Left colon (tissue), 2 donors: Measurements from ENCODE around the gene ITGAE. TPM values are rescaled to one million over a fixed set of nuclear protein-coding genes. Genes with fewer than 3 reads are reported as not detected.
A peak's percentile ranks its signal among the peaks of the same experiment; 100 is the strongest.
"Not testable (repeated sequence)": the region's sequence is repeated elsewhere in the genome, so short reads cannot be mapped to it uniquely, and the experiment has no call there.

Experiments
- ATAC-seq: fragments of 200-7000 bp; cut with Tn5 transposase; one replicate; pipeline ENCODE4 v1.9.1; 2020; ENCODE audit warnings: mild to moderate bottlenecking, moderate library complexity
- DNase-seq, 2 donors: peaks; one replicate each; pipeline ENCODE4 v3.0.0-alpha.2; 2020
- intact Hi-C, 2 donors: fragments of 100-400 bp; cut with DNase I in 1 of 2; cut with micrococcal nuclease in 1 of 2; formaldehyde crosslinking; loops; one replicate each; pipeline versions ENCODE4 v1.11.2 to v1.14.0; 2022; cut with DNase I, micrococcal nuclease
- total RNA-seq, 2 donors: library from RNA; stranded (reverse); fragmentation: NEBNext Ultra II Directional; extraction: Animal tissue kit (Norgen Biotek cat#: 25700); gene quantifications; one replicate each; pipeline ENCODE4 v1.2.1, GENCODE V29; 2021
- donor health status: DM: no; HTN: no; CAD: no.
- donor health status: DM: yes; HTN: yes; CAD: no.

The ITGAE gene
- total RNA-seq, 2 donors from 2014 or later, result 15.6 to 16.2 TPM

DNA sequence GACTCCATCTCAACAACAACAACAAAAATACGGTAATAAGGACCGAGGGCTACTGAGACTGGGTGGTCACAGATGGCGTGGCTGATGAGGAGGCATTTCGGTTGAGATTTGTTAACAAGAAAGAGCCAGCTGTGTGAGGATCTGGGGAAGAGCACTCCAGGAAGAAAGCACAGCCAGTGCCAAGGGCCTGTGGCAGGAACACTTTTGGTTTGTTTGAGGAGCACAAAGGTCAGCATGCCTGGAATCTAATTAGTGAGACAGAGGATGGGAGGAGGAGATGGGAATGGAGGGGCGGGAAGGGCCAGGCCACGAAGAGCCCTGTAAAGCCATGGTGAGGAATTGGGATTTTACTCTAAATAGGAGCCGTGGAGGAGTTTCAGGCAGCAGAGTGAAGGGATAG, 52.4 kb downstream of the ITGAE start:
- intact Hi-C loops, result no loop called here
- no peak for ATAC-seq
- no peak for DNase-seq

DNA sequence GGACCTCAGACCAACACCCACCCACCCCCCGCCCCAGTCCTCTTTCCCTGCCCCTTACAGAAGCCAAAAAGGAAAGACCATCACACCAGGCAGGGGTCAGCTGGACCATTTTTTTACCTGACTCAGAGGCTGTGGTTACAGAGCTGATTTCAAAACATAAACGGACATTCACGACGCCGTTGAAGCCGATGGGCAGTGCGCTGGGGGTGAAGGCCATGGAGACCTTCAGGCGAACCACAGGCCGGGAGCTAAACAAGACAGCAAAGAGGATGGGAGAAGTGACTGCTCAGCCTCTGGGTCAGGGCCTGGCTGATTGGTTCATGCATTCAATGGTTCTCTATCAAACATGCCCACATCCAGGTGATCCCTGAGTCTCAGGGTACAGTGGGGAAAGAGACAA, 53.2 kb downstream of the ITGAE start:
- intact Hi-C loops, result no loop called here
- ATAC-seq (no peak), DNase-seq (no peak)

DNA sequence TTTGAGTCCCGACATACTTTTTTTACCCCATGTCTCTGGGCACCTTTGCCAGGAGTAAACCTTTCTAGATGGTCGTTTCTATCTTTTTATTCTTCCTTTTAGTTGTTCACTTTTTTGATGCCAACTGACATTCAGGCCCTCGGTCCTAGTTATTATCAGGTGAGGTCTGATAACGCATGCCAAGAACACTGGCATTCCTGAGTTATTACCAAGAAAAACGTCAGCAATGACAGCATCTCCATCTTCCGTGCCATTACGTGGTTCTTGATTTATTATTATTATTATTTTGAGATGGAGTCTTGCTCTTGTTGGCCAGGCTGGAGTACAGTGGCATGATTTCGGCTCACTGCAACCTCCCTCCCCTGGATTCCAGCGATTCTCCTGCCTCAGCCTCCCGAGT, 55.9 kb downstream of the ITGAE start:
- no peak for ATAC-seq
- intact Hi-C loops, result no loop called here
- DNase-seq, result no peak

DNA sequence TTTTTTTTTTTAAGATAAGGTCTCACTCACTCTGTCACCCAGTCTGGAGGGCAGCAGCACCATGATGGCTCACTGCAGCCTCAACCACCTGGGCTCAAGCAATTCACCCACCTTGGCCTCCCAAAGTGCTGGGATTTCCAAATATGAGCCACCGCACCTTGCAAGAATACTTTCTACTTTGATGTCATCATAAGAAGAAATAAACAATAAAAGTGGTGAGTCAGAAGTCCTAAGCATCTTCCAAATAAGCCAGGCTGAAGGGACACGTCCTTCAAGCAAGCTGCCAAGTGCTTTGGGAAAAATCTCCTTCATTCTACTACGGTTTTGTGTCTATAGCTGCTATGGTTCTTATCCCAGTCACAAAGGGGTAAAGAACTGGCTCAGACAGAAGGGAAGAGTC, 57.0 kb downstream of the ITGAE start:
- no peak for DNase-seq
- ATAC-seq, result no peak
- intact Hi-C loops, result no loop called here

DNA sequence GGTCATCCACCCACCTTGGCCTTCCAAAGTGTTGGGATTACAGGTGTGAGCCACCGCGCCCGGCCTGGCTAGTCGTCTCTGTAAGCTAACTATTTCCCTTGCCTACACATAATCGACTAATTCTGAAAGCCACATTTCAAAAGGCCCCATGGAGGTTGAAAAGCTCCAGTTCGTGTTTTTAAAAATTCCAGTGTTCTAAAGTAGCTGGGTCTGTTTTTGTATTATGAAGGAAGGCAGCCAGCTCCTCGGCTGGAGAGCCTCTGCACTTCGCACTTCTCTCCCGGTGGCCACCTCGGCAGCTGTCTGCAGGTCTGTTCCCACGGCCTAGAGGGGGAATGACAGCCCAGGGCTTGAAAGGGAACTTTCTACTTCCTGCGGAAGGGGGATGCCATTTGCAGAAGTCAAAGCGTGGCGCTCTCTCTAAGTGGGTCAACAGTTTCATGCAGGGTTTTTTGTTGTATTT, 60.3 kb downstream of the ITGAE start:
- DNase-seq (no peak), ATAC-seq (no peak)
- intact Hi-C loops, result no loop called here

DNA sequence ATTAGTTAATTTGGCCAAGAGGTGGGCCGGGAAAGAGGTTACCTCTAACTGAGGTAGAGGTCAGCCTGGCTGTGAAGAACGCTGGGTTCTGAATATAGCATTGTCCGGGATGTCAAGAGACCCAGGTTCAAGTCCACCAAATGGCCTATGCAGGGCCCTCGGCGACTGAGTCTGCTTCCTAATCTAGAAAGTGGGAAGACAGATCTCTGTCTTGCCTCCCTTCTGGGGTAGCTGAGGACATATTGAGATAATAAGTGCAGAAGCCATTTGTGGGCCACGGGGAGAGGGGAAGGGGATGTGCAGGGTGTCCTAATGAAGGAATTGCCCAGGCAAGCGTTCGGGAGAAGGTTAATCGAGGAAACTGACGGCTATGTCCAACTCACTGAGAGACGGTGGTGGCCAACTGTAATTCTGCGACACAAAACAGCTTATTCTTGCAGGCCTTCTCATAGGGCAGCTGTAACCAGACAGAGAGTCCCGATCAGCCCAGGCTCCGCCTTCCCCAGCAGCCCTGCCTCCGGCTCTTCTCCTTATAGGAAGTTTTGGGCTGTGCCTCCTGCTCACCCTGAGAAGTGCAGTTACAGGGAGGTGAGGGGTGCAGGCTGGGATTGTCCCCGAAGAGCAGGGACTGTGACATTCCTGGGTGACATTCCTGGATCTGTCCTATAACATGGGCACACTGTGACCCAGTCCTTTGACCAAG, 61.4 kb downstream of the ITGAE start:
- intact Hi-C loops, result no loop called here
- DNase-seq, result no peak
- no peak for ATAC-seq

DNA sequence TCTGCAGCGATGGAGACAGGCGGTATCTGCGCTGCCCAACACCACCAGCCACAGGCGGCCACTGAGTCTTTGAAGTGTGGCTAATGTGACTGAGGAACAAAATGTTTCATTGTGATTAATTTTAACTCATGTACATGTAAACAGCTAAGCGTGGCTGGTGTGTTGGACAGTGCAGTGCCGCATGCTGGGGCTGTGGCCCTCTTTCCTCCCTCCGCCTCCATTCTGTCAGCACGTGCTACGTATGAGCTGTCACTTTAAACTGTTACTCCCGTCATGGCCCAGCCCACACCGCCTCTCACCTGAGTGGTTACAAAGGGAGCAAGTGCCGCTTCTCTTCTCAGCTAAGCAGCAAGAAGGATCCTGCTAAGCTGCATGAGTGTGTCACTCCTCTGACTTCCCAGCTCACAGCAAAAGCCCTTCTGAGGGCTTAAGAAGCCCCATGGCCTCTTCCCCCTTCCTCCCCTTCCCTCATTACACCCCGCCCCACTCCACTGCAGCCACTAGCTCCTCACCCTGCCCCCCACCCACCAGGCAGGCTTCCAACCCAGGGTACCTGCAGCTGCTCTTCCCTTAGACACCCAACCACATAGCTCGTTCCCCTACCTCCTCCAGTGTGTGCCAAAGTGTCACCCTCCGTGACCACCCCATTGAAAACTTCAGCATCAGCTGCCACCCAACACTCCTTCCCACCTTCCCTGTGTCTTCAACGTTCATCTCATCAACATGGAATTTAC, 62.3 kb downstream of the ITGAE start:
- intact Hi-C loops, result no loop called here
- DNase-seq (peak; percentile 60 to 67), ATAC-seq (peak; percentile 91)

DNA sequence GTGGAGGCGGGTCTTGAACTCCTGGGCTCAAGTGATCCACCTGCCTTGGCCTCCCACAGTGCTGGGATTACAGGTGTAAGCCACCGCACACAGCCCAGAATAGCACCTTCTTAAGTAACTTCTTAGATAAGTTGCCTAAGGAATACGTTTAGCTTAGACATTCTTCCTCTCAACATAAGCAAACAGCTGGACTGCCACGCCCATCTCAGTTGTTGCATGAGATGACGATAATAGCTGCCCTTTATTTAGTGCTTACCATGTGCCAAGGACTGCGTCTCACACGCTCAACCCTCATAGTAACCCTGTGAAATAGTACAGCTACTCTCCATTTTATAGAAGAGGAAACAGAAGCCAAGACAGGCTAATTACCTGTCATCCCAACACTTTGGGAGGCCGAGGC, 65.5 kb downstream of the ITGAE start:
- DNase-seq (no peak), ATAC-seq (no peak)
- intact Hi-C loops, result no loop called here

DNA sequence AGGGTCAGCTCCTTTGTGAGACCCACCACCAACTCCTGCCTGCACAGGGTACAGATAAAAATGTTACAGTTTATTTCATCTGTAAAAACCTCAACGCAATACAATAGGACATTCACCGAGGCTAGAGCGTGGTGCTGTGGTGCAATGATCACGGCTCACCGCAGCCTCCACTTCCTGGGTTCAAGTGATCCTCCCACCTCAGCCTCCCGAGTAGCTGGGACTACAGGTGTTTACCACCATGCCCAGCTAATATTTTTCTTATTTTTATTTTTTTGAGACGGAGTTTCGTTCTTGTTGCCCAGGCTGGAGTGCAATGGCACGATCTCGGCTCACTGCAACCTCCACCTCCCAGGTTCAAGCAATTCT, 66.1 kb downstream of the ITGAE start:
- intact Hi-C loops, ATAC-seq, DNase-seq: not testable (repeated sequence)

DNA sequence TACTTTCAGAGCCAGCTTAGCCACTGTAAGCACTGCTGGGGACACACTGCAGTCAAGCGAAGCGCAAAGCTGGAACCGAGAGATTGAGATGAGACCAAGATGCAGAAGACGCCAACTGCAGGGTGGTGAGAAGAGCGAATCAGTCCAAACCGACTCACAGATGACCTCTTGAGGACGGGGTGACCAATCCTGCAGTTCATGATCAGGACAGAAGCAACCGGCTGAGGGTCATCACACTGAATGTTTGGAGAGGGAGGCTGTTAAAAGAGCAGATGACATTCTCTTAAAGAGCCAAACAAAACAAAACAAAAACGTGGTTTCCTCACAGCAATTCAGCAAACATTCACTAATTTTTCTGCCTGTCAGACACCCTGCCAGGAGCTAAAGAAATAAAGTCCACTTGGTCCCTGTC, 68.8 kb downstream of the ITGAE start:
- DNase-seq (peak in 1 of 2 donors; percentile 33), ATAC-seq (no peak)
- intact Hi-C loops, result no loop called here

DNA sequence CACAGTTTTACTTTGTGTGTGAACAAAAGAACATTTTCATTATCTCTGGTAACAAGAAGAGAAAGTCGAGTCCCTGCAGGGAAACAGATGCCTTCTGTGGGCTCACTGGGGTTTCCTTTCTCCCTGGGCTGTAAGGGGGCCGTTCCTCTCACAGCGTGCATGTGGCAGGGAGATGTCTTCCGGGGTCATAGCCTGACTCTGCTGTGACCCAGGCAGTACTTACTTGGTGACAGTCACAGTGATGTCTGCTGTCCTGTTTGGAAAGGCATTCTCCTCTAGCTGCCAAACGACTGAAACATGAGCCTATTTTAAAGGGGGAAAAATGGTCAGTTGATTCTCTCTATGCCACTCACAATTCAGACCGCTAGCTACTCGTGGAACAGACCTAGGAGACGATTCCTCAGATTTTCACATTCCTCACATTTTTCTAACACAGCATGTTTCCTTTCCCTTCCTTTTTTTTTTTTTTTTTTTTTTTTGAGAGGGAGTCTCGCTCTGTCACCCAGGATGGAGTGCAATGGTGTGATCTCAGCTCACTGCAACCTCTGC, 70.0 kb downstream of the ITGAE start:
- ATAC-seq, result no peak
- DNase-seq, result no peak
- intact Hi-C loops, result no loop called here

DNA sequence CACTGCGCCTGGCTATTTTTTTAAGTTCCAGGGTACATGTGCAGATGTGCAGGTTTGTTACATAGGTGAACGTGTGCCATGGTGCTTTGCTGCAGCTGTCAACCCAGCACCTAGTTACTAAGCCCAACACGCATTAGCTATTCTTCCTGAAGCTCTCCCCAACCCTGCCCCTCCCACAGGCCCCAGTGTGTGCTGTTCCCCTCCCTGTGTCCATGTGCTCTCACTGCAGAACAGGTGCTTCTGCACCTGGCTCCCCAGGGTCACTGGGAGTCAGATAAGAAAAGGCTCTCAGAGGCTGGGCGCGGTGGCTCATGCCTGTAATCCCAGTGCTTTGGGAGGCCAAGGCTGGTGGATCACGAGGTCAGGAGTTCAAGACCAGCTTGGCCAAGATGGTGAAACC, 71.1 kb downstream of the ITGAE start:
- DNase-seq, result no peak
- ATAC-seq, result peak; percentile 57
- intact Hi-C loops, result no loop called here

DNA sequence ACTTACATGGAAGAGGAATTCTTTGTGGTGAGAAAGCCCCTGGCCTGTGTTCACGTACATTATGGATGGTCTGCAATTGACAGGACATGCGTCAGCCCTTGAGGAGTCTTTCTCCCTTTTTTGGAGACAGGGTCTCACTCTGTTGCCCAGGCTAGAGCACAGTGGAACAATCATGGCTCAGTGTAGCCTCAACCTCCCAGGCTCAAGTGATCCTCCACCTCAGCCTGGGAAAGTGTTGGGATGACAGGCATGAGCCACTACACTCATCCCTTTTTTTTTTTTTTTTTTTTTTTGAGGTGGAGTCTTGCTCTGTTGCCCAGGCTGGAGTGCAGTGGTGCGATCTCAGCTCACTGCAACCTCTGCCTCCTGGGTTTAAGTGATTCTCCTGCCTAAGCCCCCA, 72.9 kb downstream of the ITGAE start:
- ATAC-seq, DNase-seq, intact Hi-C loops: not testable (repeated sequence)

DNA sequence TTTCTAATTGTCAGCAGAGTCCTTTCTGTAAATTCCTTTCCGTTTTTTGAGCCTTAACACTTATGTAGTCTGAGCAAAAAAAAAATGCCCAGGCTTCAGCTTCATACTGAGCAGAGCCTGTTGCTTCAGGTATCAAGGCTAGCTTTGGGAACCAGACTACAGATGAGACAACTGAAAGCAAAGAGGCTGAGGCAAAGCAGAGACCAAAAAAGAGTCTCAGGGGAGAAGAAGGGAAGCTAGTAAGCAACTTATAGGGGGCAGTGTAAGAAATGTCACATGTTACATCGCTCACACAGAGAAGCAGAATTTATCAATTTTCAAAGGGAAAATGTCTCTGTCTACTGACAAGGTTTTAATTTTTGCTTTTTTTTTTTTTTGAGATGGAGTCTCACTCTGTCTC, 73.9 kb downstream of the ITGAE start:
- ATAC-seq (no peak), DNase-seq (no peak)
- intact Hi-C loops, result no loop called here

DNA sequence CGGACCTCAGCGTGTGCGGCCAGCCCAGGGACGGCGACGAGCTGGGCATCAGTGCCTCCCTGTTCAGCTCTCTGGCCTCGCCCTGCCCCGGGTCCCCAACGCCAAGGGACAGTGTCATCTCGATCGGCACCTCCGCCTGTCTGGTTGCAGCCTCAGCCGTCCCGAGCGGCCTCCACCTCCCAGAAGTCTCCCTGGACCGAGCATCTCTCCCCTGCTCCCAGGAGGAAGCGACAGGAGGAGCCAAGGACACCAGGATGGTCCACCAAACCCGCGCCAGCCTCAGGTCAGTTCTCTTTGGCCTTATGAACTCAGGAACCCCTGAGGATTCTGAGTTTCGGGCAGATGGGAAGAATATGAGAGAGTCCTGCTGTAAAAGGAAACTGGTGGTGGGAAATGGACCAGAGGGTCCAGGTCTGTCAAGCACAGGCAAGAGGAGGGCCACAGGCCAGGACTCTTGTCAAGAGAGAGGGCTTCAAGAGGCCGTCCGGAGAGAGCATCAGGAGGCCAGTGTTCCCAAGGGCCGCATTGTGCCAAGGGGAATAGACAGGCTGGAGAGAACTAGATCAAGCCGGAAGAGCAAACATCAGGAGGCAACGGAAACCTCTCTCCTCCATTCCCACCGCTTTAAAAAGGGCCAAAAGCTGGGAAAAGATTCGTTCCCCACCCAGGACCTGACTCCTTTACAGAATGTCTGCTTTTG, 76.5 kb downstream of the ITGAE start:
- no peak for DNase-seq

DNA sequence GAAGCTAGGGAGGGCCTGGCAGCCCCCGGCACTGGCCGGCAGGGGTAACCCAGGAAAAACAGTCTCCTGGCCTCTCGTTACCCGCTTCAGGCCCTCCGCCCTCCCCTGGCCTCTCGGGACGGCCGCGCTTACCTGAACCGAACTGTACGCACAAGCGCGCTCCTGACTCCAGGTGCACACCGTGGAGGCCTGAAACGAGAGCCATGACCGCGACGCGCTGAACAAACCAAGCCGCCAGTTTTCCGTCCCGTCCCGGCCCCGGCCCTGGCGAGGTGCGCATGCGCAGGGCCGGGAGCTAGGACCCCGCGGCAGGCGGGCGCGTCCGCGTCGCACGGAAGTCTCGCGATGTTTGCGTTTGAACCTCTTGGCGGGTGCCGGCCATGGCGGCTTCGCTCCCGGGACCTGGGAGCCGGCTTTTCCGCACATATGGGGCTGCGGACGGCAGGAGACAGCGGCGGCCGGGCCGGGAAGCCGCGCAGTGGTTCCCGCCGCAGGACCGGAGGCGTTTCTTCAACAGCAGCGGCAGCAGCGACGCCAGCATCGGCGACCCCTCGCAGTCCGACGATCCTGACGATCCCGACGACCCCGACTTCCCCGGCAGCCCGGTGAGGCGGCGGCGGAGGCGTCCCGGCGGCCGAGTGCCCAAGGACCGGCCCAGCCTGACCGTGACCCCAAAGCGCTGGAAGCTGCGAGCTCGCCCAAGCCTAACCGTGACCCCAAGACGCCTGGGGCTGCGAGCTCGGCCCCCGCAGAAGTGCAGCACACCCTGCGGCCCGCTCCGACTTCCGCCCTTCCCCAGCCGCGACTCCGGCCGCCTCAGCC, 77.2 kb downstream of the ITGAE start, which contains the start of gene HASPIN:
Gene HASPIN (plus strand): TSS at position 348 of the 822 bp plus-strand sequence. CDS start 33 bp downstream, at position 381.
- DNase-seq (peak; percentile 89 to 94), ATAC-seq (peak; percentile 92)
- intact Hi-C loops, result no loop called here

More for the DNA sequence above, 76.5 kb downstream of the ITGAE start:
- ATAC-seq, result no peak
- intact Hi-C loops, result no loop called here

DNA sequence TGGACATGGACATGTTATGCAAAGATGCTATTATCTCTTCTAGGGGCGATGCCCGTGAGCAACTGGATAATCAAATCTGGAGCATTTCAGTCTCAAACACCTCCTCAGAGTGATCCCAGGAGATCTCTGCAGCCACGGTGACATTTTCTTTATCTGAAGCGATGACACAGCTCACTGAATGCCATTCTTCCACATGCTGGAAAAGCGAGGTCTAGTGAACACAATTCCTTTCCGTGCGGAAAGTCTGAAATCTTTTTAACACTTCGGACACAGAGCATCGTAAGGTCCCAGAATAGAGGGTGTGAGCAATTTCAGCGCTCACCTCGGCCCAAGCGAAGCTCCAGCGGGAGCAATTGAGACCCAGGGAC, 77.8 kb downstream of the ITGAE start:
- intact Hi-C loops, result no loop called here
- DNase-seq, result no peak
- peak; percentile 26 for ATAC-seq

DNA sequence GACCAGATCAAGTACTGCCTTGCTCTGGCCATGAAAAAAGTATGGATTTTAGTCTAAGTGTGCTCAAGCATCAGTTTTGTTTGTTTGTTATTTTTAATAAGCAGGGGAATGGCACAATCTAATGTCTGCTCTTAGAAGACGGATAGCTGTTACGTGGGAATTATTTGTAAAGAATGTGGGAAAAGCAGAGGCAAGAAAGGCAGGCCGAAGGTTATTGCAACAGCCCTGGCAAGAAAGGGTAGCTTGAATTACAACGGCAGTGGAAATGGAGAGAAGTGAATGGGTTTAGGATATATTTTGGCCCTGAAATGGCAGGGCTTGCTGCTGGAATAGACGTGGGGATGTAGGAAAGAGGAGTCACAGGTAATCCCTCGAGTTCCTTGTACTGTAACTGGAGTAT, 78.3 kb downstream of the ITGAE start:
- intact Hi-C loops, result no loop called here
- DNase-seq (no peak), ATAC-seq (peak; percentile 3)

DNA sequence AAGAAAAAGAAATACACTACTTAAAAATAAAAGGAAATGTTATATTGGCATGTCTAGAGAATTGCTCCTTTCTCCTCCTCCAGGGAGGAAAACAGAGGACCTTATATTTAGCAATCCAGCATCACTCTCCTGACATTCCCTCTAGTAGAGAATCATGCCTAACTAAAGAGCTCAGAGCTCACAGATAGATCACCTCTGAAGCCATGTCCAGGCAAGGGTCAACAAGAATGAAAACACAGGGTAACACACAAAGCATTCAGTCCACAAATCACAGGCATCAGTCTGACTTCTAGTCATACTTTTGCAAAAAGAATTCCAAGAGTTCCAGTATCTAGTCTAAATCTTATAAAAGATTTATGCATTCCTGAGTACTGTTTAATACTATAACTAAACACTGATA, 81.7 kb downstream of the ITGAE start:
- DNase-seq, result no peak
- no peak for ATAC-seq
- intact Hi-C loops, result no loop called here
